ENCODE results near the gene ZNF683.

- no peak for TF ChIP-seq CTCF (IDR thresholded peaks at IDR 0.05; ENCODE audit: poor library complexity, severe bottlenecking)
- TF ChIP-seq SMC3 (conservative IDR thresholded peaks at IDR 0.05; ENCODE audit: poor library complexity) = no peak
- TF ChIP-seq EP300 (conservative IDR thresholded peaks at IDR 0.05; ENCODE audit: poor library complexity, severe bottlenecking) = no peak
- TF ChIP-seq TAF1 (IDR thresholded peaks at IDR 0.05; ENCODE audit: low read depth) = no peak
- no peak for TF ChIP-seq POLR2AphosphoS5 (IDR thresholded peaks at IDR 0.05)
- TF ChIP-seq REST (IDR thresholded peaks at IDR 0.05; ENCODE audit: borderline replicate concordance) = no peak
These were observed 1.8 kb downstream of the ZNF683 start for GRCh38 chr1:26370591-26371382.

Measured in neural cell (in vitro differentiated cells).